H1 (cell line): ENCODE measurements around the gene CHD5. TPM values are rescaled to one million over a fixed set of nuclear protein-coding genes. Genes with fewer than 3 reads are reported as not detected.

ENCODE experiments used
- ATF2 ChIP-seq: IDR thresholded peaks from 2 replicates; pipeline ENCODE4 v1.6.1; 2012; ENCODE audit warnings: low read length, inconsistent platforms
- HDAC2 ChIP-seq, 2 experiments: fragments of 300-600 bp in 1 of 2; sonication (generic) in 1 of 2; IDR thresholded peaks; 2 replicates each; pipeline ENCODE4 v1.6.1; 2011 to 2012; ENCODE audit warnings: low read depth in 2 of 2, low read length in 2 of 2, mild to moderate bottlenecking in 2 of 2, moderate library complexity in 2 of 2, borderline replicate concordance in 1 of 2, inconsistent platforms in 1 of 2
- RAD21 ChIP-seq, 2 experiments: IDR thresholded peaks in 1 of 2; conservative IDR thresholded peaks in 1 of 2; 2 replicates each; pipeline ENCODE4 v1.6.1; 2011; ENCODE audit warnings: low read depth in 2 of 2, low read length in 2 of 2, improper control_type of control experiment in 1 of 2, inconsistent platforms in 1 of 2, mild to moderate bottlenecking in 1 of 2, moderate library complexity in 1 of 2
- SIN3A ChIP-seq, 2 experiments: IDR thresholded peaks in 1 of 2; conservative IDR thresholded peaks in 1 of 2; 2 replicates each; pipeline ENCODE4 v1.6.1; 2011 to 2012; ENCODE audit warnings: low read length in 2 of 2, improper control_type of control experiment in 1 of 2, low read depth in 1 of 2, mild to moderate bottlenecking in 1 of 2
- SRF ChIP-seq: IDR thresholded peaks from 2 replicates; pipeline ENCODE4 v1.6.1; 2011; ENCODE audit warnings: mild to moderate bottlenecking, low read depth, low read length, moderate library complexity
- polyA plus RNA-seq, 7 experiments: library from polyadenylated mRNA; depleted of rRNA in 3 of 7; stranded (reverse) in 5 of 7; unstranded in 2 of 7; fragments of >200 nt in 5 of 7; fragments of 200-250 nt in 2 of 7; gene quantifications; 1 replicate in 5 of 7; 2 replicates in 1 of 7; 4 replicates in 1 of 7; pipeline versions ENCODE4 v1.2.1 to v1.2.3, GENCODE V29; 2011 to 2013; ENCODE audit warnings: missing spikeins in 2 of 7, mixed read lengths in 2 of 7
- total RNA-seq: library from RNA; stranded (reverse); fragmentation: NEBNext Ultra II Directional; extraction: Animal tissue kit (Norgen Biotek cat#: 25700); gene quantifications from 2 replicates; pipeline ENCODE4 v1.2.1, GENCODE V29; 2021
- TF ChIP-seq, protein P1 (sequence below): fragments of 300-600 bp; sonication (generic); IDR thresholded peaks from 2 replicates; pipeline ENCODE4 v1.7.1; 2012; ENCODE audit warnings: low read length, moderate library complexity, mild to moderate bottlenecking, inconsistent platforms; ENCODE audit not compliant: insufficient replicate concordance

CHD5 gene
- total and polyA plus RNA-seq, 2 of the 8 experiments (the other 6 are each of a cell fraction or from before 2014, with no cell fraction given): 0.42 to 1.8 TPM

GRCh38 chr1:6052543-6053205 is 127.4 kb downstream of the CHD5 start (continued):
- peak; percentile 33; the same call in 1 of the 2 replicates for TF ChIP-seq ATF2
- TF ChIP-seq, protein P1, sequence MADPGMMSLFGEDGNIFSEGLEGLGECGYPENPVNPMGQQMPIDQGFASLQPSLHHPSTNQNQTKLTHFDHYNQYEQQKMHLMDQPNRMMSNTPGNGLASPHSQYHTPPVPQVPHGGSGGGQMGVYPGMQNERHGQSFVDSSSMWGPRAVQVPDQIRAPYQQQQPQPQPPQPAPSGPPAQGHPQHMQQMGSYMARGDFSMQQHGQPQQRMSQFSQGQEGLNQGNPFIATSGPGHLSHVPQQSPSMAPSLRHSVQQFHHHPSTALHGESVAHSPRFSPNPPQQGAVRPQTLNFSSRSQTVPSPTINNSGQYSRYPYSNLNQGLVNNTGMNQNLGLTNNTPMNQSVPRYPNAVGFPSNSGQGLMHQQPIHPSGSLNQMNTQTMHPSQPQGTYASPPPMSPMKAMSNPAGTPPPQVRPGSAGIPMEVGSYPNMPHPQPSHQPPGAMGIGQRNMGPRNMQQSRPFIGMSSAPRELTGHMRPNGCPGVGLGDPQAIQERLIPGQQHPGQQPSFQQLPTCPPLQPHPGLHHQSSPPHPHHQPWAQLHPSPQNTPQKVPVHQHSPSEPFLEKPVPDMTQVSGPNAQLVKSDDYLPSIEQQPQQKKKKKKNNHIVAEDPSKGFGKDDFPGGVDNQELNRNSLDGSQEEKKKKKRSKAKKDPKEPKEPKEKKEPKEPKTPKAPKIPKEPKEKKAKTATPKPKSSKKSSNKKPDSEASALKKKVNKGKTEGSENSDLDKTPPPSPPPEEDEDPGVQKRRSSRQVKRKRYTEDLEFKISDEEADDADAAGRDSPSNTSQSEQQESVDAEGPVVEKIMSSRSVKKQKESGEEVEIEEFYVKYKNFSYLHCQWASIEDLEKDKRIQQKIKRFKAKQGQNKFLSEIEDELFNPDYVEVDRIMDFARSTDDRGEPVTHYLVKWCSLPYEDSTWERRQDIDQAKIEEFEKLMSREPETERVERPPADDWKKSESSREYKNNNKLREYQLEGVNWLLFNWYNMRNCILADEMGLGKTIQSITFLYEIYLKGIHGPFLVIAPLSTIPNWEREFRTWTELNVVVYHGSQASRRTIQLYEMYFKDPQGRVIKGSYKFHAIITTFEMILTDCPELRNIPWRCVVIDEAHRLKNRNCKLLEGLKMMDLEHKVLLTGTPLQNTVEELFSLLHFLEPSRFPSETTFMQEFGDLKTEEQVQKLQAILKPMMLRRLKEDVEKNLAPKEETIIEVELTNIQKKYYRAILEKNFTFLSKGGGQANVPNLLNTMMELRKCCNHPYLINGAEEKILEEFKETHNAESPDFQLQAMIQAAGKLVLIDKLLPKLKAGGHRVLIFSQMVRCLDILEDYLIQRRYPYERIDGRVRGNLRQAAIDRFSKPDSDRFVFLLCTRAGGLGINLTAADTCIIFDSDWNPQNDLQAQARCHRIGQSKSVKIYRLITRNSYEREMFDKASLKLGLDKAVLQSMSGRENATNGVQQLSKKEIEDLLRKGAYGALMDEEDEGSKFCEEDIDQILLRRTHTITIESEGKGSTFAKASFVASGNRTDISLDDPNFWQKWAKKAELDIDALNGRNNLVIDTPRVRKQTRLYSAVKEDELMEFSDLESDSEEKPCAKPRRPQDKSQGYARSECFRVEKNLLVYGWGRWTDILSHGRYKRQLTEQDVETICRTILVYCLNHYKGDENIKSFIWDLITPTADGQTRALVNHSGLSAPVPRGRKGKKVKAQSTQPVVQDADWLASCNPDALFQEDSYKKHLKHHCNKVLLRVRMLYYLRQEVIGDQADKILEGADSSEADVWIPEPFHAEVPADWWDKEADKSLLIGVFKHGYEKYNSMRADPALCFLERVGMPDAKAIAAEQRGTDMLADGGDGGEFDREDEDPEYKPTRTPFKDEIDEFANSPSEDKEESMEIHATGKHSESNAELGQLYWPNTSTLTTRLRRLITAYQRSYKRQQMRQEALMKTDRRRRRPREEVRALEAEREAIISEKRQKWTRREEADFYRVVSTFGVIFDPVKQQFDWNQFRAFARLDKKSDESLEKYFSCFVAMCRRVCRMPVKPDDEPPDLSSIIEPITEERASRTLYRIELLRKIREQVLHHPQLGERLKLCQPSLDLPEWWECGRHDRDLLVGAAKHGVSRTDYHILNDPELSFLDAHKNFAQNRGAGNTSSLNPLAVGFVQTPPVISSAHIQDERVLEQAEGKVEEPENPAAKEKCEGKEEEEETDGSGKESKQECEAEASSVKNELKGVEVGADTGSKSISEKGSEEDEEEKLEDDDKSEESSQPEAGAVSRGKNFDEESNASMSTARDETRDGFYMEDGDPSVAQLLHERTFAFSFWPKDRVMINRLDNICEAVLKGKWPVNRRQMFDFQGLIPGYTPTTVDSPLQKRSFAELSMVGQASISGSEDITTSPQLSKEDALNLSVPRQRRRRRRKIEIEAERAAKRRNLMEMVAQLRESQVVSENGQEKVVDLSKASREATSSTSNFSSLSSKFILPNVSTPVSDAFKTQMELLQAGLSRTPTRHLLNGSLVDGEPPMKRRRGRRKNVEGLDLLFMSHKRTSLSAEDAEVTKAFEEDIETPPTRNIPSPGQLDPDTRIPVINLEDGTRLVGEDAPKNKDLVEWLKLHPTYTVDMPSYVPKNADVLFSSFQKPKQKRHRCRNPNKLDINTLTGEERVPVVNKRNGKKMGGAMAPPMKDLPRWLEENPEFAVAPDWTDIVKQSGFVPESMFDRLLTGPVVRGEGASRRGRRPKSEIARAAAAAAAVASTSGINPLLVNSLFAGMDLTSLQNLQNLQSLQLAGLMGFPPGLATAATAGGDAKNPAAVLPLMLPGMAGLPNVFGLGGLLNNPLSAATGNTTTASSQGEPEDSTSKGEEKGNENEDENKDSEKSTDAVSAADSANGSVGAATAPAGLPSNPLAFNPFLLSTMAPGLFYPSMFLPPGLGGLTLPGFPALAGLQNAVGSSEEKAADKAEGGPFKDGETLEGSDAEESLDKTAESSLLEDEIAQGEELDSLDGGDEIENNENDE: no peak
- TF ChIP-seq HDAC2 (IDR thresholded peaks at IDR 0.05; ENCODE audit: borderline replicate concordance in 1 of 2, low read depth in 2 of 2, low read length in 2 of 2): peak in 1 of 2 experiments; percentile 87; a peak in 2 of 4 replicates
- TF ChIP-seq RAD21 (IDR thresholded peaks at IDR 0.05 in 1 of 2, conservative IDR thresholded peaks at IDR 0.05 in 1 of 2; ENCODE audit: low read depth in 2 of 2, low read length in 2 of 2): peak; percentile 82 to 88
- TF ChIP-seq SRF: no peak
- peak; percentile 98 to 99 for TF ChIP-seq SIN3A (conservative IDR thresholded peaks at IDR 0.05 in 1 of 2, IDR thresholded peaks at IDR 0.05 in 1 of 2; ENCODE audit: low read depth in 1 of 2, low read length in 2 of 2)
